ENCODE measurements around the gene PNISR.

DNA sequence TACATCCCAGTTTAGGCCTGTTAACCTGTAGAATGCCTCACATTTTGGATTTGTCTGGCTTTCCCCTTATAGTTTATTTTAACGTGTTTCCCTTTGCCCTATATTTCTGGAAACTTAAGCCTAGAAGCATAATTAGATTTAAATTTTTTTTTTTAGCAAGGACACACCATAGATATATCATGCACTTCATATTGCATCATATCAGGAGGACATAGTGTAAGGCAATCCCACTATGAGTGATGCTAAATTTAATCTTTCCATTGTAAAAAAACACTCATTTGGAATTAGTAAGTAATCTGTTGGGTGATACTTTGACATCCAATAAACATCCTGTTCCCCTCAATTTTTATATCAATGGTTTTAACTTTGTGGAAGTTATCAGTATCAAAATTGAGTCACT is 65.3 kb downstream of the PNISR start:
- TF ChIP-seq CTCF (IDR thresholded peaks at IDR 0.05) (no peak), POLR2A (IDR thresholded peaks at IDR 0.05) (no peak)

Measured in tibial nerve (tissue), 3 donors.